Stimulated activated CD8-positive, alpha-beta memory T cell treated with anti-CD3 and anti-CD28 coated beads, Interleukin-12 subunit alpha, Interleukin-12 subunit beta, amount 100 ng/mL, for 24 hours (primary cell): ENCODE results near the gene UBE2O.
"Not testable (repeated sequence)": the region's sequence is repeated elsewhere in the genome, so short reads cannot be mapped to it uniquely, and the experiment has no call there.

Experiments used
- DNase-seq: peaks from one replicate; pipeline ENCODE4 v3.0.0-alpha.2; 2020; ENCODE audit errors: extremely low read depth

The UBE2O gene

GRCh38 chr17:76371656-76372628 lies 81.0 kb downstream of the UBE2O start:
- DNase-seq, result no peak

GRCh38 chr17:76370261-76370993 lies 82.5 kb downstream of the UBE2O start:
- DNase-seq, result no peak

- DNase-seq, result no peak
Measured at GRCh38 chr17:76369804-76370203, 83.1 kb downstream of the UBE2O start.

- DNase-seq, result no peak
Measured at GRCh38 chr17:76369379-76369778, 83.6 kb downstream of the UBE2O start.

DNA sequence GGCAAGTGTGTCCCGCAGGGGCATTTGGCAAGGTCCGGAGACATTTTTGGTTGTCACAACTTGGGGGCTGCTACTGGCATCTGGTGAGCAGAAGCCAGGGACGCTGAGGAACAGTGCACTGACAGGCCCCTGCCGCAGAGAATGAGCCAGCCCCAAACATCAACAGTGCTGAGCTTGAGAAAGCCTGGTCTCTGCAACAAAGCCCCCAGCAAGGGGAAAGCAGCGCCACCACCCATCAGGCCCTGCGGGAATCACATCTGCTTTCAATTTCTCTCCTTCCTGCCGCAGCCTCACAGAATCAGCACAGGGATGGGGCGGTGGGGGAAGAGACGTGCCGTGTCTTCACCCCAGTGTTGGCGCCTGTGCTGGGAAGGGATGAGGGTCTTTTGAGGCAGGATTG lies 84.4 kb downstream of the UBE2O start:
- DNase-seq, result no peak

DNA sequence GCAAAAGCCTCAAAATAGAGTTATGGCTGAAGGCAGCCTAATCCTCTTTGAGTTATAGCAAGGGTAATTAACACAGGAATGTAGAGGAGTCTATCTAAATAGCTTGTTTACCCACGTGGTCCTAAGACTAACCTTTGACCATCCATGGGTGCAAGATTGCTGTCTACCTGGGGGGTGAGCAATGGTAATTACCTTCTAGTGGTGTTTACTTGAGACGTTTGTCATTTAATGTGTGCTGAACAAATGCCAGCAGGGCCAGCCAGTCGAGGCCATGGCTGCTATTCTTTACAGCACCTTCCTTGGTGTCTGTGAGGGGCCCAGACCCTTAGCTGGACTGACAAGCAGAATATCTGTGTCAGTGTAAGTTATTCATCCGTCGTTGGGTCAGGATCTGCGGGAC lies 85.3 kb downstream of the UBE2O start:
- DNase-seq, result no peak

DNA sequence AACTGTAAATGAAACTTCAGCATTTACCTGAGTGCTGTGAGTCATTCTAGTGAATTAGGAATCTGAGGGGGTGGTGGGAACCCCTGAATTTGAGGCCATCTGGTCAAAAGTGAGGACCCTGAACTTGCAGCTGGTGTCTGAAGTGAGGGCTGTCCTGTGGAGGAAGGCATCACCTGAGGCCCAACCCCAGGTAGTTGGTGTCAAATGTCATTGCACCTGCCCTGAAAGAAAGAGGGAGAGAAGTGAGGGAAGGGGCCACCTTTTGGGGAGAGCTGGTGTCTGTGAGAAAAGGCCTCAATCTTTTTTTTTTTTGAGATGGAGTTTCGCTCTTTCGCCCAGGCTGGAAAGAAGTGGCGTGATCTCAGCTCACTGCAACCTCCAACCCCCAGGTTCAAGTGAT lies 86.7 kb downstream of the UBE2O start:
- no peak for DNase-seq

DNA sequence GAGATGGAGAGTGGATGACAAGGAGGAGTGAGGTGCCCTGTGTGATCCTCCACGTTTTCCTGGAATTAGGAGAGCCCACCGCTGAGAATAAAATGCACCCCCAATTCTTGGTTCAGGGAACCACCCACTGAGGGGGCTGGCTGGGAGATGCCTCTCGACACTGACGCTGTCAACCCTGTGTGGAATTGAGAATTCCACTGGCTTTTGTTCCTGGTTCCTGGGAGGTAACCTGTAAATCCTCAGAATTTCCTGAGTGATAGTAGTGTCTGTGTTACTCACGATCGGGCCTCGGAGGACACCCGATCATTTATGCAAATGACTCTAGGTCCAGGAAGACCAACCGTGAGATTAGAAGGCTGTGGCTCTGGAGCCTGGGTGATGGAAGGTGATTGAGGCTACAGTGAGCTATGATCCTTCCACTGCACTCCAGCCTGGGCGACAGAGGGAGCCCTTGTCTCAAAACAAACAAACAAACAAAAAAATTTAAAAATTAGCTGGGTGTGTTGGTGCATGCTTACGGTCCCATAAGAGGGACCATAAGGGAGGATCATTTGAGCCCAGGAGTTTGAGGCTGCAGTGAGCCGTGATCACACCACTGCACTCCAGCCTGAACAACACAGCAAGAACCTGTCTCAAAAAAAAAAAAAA lies 87.6 kb downstream of the UBE2O start:
- DNase-seq, result no peak

DNA sequence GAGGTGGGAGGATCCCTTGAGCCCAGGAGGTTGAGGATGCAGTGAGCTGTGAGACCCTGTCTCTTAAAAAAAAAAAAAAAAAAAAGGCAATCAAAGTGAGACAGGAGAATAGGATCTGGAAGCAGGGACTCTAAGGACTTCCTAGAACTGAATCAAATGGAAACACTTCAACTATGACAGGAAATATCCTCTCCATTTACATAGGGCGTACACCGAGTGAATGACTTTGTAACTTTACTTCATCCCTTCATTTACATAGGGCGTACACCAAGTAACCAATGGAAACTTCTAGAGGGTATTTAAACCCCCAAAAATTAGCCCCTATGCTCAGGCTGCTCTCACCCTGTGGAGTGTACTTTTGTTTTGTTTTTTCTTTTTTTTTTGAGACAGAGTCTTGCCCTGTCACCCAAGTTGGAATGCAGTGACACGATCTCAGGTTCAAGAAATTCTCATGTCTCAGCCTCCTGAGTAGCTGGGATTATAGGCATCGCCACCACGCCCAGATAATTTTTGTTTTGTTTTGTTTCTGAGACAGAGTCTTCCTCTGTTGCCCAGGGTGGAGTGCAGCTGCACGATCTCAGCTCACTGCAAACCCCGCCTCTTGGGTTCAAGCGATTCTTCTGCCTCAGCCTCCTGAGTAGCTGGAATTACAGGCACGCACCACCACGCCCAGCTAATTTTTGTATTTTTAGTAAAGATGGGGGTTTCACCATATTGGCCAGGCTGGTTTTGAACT lies 89.7 kb downstream of the UBE2O start:
- DNase-seq, result no peak

DNA sequence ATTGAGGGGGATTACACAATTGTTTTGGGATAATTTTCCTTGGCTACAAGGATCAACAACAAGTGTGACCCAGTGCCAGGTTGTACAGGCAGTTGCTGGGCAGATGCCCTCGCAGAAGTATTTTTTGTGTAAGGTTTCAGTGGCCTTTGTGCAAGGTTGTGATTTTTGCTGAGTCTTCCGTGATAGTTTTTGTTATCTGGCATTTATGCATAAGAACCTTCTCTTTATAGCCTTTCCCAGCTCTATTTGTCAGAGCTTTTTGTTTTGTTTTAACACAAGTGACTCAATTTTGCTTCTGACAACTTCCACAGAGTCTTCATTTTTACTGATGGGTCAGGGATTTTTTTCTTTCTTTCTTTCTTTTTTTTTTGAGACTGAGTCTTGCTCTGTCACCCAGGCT lies 92.5 kb downstream of the UBE2O start:
- DNase-seq, result no peak

- DNase-seq, result not testable (repeated sequence)
Measured at GRCh38 chr17:76359776-76360175, 93.2 kb downstream of the UBE2O start.

DNA sequence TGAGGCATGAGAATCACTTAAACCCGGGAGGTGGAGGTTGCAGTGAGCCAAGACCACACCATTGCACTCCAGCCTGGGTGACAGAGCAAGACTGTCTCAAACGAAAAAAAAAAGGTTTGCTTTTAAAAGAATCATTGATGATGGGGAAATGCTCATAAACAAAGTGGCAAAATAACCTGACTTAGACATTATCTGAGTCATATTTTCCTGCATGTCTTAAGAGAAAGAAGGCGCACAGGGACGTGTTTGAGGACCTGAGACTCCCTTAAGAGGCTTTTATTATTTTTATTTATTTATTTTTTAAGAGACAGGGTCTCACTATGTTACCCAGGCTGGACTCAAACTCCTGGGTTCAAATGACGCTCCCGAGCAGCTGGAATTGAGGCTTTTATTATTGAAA lies 93.6 kb downstream of the UBE2O start:
- no peak for DNase-seq

- no peak for DNase-seq
Measured at GRCh38 chr17:76357597-76358158, 95.3 kb downstream of the UBE2O start.

GRCh38 chr17:76356803-76357456 lies 96.0 kb downstream of the UBE2O start:
- DNase-seq, result no peak

GRCh38 chr17:76354747-76355310 lies 98.1 kb downstream of the UBE2O start:
- no peak for DNase-seq

DNA sequence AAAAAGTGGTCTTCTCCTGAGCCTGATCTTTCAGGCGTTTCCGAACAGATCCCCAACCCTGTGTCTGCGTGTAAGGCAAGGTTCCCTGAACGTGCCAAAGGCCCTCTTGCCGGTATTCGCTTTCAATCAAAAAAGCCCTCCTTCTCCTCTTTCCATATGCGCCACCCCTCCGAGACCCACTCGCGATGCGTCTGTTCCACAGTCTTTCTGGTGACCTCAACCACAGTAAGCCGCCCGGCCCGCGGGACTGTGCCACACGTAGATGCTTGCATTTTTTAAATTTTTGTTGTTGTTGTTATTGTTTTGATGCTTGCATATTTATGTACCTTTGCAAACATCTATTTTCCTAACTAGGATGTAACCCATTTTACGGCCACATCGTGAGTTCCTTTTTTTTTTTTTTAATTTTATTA lies 98.6 kb downstream of the UBE2O start:
- DNase-seq, result no peak

DNA sequence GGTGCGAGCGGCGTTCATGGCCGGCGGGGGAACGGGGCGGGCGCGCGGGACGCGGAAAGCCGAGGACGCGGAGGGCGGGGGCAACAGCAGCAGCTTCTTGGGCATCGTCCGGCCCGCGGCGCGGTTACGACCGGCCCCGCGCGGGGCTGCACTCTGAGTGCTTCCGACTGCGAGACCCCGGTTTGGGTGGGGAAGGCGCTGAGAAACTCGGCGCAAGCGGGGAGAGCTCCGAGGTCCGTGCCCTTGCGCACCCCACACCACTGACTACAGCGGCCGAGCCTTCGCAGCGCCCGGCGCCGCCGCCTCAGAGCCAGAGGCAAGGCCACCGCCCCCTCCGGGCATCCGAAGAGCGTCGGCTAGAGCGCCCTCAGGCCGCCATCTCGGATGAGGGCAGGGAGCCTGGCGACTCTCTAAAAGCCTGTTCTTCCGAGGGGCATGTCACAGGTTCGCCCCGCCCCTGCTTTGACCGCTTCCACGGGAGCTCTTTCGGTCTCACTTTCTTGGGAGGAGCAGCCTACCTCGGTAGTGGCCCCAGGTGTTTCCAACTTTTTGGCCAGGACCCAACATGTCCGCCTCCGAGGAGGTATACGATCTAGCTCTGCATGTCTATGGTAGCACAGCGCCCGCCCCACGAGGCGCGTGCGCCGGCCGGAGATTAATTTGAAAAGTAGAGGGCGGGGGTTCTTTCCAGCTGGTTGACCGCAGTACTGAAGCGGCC lies 99.2 kb downstream of the UBE2O start, which contains the start of gene PRPSAP1:
PRPSAP1 (minus strand) TSS at position 318 of the 718 bp plus-strand sequence; CDS start at position 105, 213 bp downstream.
- DNase-seq, result peak; percentile 55

- DNase-seq, result no peak
Measured at GRCh38 chr17:76353004-76353598, 99.9 kb downstream of the UBE2O start.

GRCh38 chr17:76351526-76352071 lies 101.4 kb downstream of the UBE2O start:
- DNase-seq, result no peak
